ENCODE data around the gene SLC47A2. TPM values are rescaled to one million over a fixed set of nuclear protein-coding genes. Genes with fewer than 3 reads are reported as not detected.

The SLC47A2 gene
- total and polyA plus RNA-seq, 7 experiments from 2014 or later: not detected

DNA sequence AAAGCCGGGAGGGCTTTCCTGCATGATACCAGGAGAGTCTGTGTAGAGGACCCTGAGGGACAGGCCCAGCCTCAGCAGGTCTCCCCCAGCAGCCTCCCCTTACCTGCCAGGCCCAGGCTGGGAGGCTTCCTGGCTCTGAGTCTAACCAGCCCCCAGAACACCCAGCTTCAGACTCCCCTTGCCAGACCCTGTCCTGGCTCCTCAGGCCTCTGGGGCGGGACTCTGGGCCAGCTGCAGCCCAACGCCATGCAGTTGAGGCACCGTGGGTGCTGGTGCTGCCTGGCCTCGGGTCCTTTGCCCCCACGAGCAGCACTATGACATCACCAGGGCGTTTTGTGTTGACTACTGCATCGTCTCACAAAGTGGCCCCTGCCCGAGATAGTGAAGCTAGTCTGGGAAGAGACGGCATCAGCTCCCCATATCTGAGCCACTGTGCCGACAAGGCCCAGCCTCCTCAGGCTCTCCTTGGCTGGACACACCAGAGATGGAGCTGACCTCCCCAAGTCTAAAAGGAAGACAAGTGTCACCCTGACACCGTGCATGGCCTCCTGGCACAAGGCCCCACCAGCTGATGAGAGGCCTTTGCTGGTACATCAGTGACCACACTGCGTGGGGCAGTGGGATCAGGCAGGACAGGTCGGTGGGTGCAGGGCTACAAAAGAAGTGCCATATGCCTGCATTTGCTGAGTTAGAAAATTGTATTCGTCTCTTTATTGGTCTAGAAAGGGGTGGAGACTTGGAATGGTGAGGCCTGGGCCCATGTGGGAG is 21.1 kb upstream of the SLC47A2 start:
- Histone ChIP-seq H3K4me1 (ENCODE audit: control insufficient read depth in 2 of 2, insufficient read depth in 2 of 2, low read length in 2 of 2) (no peaks in the 10 kb centered on the region), H3K9me3 (ENCODE audit: control insufficient read depth in 2 of 3, low read length in 3 of 3) (no peaks in the 10 kb centered on the region), H3K27ac (ENCODE audit: low read depth, low read length) (no peak overlapping the region), H3K36me3 (ENCODE audit: control insufficient read depth in 2 of 3, insufficient read depth in 3 of 3, low read length in 3 of 3) (no peaks in the 10 kb centered on the region), H3K4me3 (ENCODE audit: low read length) (no peak overlapping the region), H3K27me3 (ENCODE audit: control insufficient read depth in 2 of 2, insufficient read depth in 2 of 2, low read length in 2 of 2) (no peaks in the 10 kb centered on the region)
- Mint-ChIP-seq H3K4me1 (no peaks in the 10 kb centered on the region), H3K27ac (no peak overlapping the region), H3K9me3 (no peaks in the 10 kb centered on the region), H3K4me3 (peak overlapping the region in 1 of 10 donors; percentile 14), H3K36me3 (no peaks in the 10 kb centered on the region), H3K27me3 (peaks cover 0 to 7% (median 0%) of the 10 kb centered on the region in 5 donors)
- ChIA-PET CTCF (interaction anchor here (0.6 to 0.7 kb wide), 2 partner anchors 8 to 140 kb away, joined by 4 to 6 read pairs; no protein-coding TSS in a partner anchor), POLR2A (no interaction called here)
- ATAC-seq: no peak
- intact Hi-C loops (cut with micrococcal nuclease): no loop called here
- no peak for DNase-seq

DNA sequence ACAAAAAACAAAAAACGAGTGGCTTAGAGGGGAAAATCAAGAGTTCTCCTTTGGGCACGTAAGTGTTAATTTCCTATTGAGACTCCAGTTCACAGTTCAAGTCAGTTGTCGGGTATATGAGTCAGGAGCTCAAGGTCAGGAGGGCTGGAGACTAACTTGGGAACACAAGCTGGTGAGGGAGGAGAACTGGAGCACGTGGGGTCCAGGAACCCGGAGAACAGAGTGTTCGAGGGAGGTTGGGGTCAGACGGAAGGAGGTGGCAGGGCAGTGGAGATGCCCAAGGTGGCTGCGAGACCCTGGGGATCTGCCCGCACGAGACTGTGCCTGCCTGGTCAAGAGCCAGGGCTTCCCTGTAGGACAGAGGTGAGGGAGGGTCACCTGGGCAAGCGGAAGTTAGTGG is 19.7 kb upstream of the SLC47A2 start:
- no peaks in the 10 kb centered on the region for H3K9me3 Mint-ChIP-seq
- Histone ChIP-seq H3K36me3 (ENCODE audit: control insufficient read depth in 2 of 3, insufficient read depth in 3 of 3, low read length in 3 of 3) (no peaks in the 10 kb centered on the region), H3K9me3 (ENCODE audit: control insufficient read depth in 2 of 3, low read length in 3 of 3) (no peaks in the 10 kb centered on the region), H3K4me3 (ENCODE audit: low read length) (no peak overlapping the region), H3K27ac (ENCODE audit: low read depth, low read length) (no peak overlapping the region), H3K4me1 (ENCODE audit: control insufficient read depth in 2 of 2, insufficient read depth in 2 of 2, low read length in 2 of 2) (no peaks in the 10 kb centered on the region), H3K27me3 (ENCODE audit: control insufficient read depth in 2 of 2, insufficient read depth in 2 of 2, low read length in 2 of 2) (no peaks in the 10 kb centered on the region)
- no peak for ATAC-seq
- H3K27me3 Mint-ChIP-seq: peaks cover 0 to 7% (median 0%) of the 10 kb centered on the region in 5 donors
- intact Hi-C loops (cut with micrococcal nuclease): no loop called here
- H3K4me1 Mint-ChIP-seq: no peaks in the 10 kb centered on the region
- POLR2A ChIA-PET: interaction anchor here (1.4 kb wide), 1 partner anchor 8 kb away, joined by 3 read pairs; no protein-coding TSS in a partner anchor
- no peak for DNase-seq
- CTCF ChIA-PET: interaction anchor here (1.1 kb wide), 1 partner anchor 9 kb away, joined by 3 read pairs; no protein-coding TSS in a partner anchor
- no peaks in the 10 kb centered on the region for H3K36me3 Mint-ChIP-seq
- H3K4me3 Mint-ChIP-seq: no peak overlapping the region
- H3K27ac Mint-ChIP-seq: no peak overlapping the region

DNA sequence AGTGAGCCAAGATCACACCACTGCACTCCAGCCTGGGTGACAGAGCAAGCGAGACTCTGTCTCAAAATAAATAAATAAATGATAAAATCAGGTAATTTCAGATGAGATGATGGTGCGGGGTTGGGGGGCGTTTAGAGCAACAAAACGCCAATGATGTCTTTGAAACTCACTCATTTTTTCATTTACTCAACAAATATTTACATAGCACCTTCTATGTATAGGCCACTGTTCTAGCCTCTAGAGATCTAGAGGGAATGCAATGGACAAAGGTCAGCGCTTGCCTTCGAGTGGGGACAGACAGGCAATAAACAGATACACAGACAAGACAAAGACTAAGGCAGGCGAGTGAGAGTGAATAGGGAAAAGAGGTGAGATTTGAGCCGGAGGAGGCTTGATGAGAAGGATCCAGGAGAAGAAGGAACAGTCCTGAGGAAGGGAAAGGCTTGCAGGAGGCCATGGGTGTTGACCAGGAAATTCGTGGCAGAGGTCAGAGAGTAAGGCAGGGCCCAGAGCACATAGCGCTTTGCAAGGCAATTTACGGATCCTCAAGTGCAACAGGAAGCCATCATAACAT is 17.7 kb upstream of the SLC47A2 start:
- H3K9me3 Mint-ChIP-seq: no peaks in the 10 kb centered on the region
- H3K27me3 Mint-ChIP-seq: peaks cover 0 to 7% (median 0%) of the 10 kb centered on the region in 5 donors
- ATAC-seq: no peak
- H3K36me3 Mint-ChIP-seq: no peaks in the 10 kb centered on the region
- Histone ChIP-seq H3K27ac (ENCODE audit: low read depth, low read length) (no peak overlapping the region), H3K27me3 (ENCODE audit: control insufficient read depth in 2 of 2, insufficient read depth in 2 of 2, low read length in 2 of 2) (no peaks in the 10 kb centered on the region), H3K4me3 (ENCODE audit: low read length) (no peak overlapping the region), H3K4me1 (ENCODE audit: control insufficient read depth in 2 of 2, insufficient read depth in 2 of 2, low read length in 2 of 2) (no peaks in the 10 kb centered on the region), H3K9me3 (ENCODE audit: control insufficient read depth in 2 of 3, low read length in 3 of 3) (no peaks in the 10 kb centered on the region), H3K36me3 (ENCODE audit: control insufficient read depth in 2 of 3, insufficient read depth in 3 of 3, low read length in 3 of 3) (no peaks in the 10 kb centered on the region)
- ChIA-PET POLR2A (interaction anchor here (1.0 kb wide), 1 partner anchor 86 kb away, joined by 3 read pairs; the partner anchor contains the start of gene ALDH3A2), CTCF (no interaction called here)
- DNase-seq: no peak
- intact Hi-C loops (cut with micrococcal nuclease): no loop called here
- no peaks in the 10 kb centered on the region for H3K4me1 Mint-ChIP-seq
- no peak overlapping the region for H3K27ac Mint-ChIP-seq
- H3K4me3 Mint-ChIP-seq: no peak overlapping the region

DNA sequence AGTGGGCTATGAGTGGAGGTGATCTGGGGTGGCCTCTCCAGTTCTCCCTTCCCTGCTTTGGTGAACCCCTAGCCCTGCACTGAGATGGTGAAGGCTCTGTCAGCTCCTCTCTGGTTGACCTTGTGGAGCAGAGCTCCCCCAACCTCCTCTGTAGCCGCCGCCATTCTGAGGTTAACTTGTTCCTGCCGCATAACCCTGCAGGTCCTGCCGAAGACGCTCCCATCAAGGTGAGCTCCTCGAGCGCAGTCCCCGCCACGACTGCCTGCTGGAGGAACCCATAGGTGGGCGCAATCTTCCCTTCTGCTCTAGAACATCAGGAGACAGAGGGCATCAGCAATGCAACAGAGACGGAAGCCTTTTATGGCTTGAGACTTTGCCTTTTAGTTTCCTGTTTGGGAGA is 15.2 kb upstream of the SLC47A2 start:
- H3K27ac Mint-ChIP-seq: peak overlapping the region in 4 of 9 donors; percentile 7 to 20 (median 10)
- Histone ChIP-seq H3K4me3 (ENCODE audit: low read length) (no peak overlapping the region), H3K27ac (ENCODE audit: low read depth, low read length) (no peak overlapping the region), H3K9me3 (ENCODE audit: control insufficient read depth in 2 of 3, low read length in 3 of 3) (no peaks in the 10 kb centered on the region), H3K4me1 (ENCODE audit: control insufficient read depth in 2 of 2, insufficient read depth in 2 of 2, low read length in 2 of 2) (no peaks in the 10 kb centered on the region), H3K36me3 (ENCODE audit: control insufficient read depth in 2 of 3, insufficient read depth in 3 of 3, low read length in 3 of 3) (no peaks in the 10 kb centered on the region), H3K27me3 (ENCODE audit: control insufficient read depth in 2 of 2, insufficient read depth in 2 of 2, low read length in 2 of 2) (no peaks in the 10 kb centered on the region)
- ATAC-seq: no peak
- no peak overlapping the region for H3K4me3 Mint-ChIP-seq
- H3K9me3 Mint-ChIP-seq: no peaks in the 10 kb centered on the region
- intact Hi-C loops (cut with micrococcal nuclease): no loop called here
- H3K4me1 Mint-ChIP-seq: peaks cover 0 to 11% (median 2%) of the 10 kb centered on the region in 7 donors
- CTCF ChIA-PET: interaction anchor here (1.8 kb wide), 1 partner anchor 10 kb away, joined by 4 read pairs; no protein-coding TSS in a partner anchor
- POLR2A ChIA-PET: interaction anchor here (0.7 kb wide), 1 partner anchor 9 kb away, joined by 3 read pairs; no protein-coding TSS in a partner anchor
- H3K27me3 Mint-ChIP-seq: peaks cover 0 to 7% (median 0%) of the 10 kb centered on the region in 5 donors
- no peak for DNase-seq
- H3K36me3 Mint-ChIP-seq: no peaks in the 10 kb centered on the region

DNA sequence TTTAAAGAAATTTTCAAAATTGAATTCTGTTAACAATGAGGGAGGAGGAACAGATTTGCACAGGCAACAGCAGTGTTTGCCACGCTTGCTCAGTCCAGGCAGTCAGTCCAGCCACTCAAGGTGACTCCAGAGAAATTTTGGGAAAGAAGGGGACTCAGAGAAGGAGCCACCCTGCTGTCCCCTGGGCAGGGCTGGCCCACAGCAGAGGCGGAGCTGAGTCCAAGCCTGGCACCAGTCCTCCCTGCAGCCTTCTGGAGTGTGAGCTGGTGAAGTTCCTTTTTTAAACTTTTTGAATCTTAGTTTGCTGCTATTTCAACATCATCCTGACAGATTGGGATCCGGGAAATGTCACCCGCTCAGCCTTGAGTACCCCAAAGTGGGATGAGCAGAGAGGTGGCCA is 14.5 kb upstream of the SLC47A2 start:
- CTCF ChIA-PET: interaction anchor here (1.8 kb wide), 1 partner anchor 10 kb away, joined by 4 read pairs; no protein-coding TSS in a partner anchor
- no peak overlapping the region for H3K27ac ChIP-seq (ENCODE audit: low read depth, low read length)
- peaks cover 0 to 7% (median 0%) of the 10 kb centered on the region in 5 donors for H3K27me3 Mint-ChIP-seq
- no peak for ATAC-seq
- intact Hi-C loops (cut with micrococcal nuclease): no loop called here
- H3K4me1 ChIP-seq (ENCODE audit: control insufficient read depth in 2 of 2, insufficient read depth in 2 of 2, low read length in 2 of 2): peaks cover 0 to under 1% of the 10 kb centered on the region in 2 donors
- no peaks in the 10 kb centered on the region for H3K36me3 Mint-ChIP-seq
- no peak overlapping the region for H3K4me3 ChIP-seq (ENCODE audit: low read length)
- H3K27ac Mint-ChIP-seq: no peak overlapping the region
- H3K4me3 Mint-ChIP-seq: no peak overlapping the region
- no peaks in the 10 kb centered on the region for H3K27me3 ChIP-seq (ENCODE audit: control insufficient read depth in 2 of 2, insufficient read depth in 2 of 2, low read length in 2 of 2)
- no peaks in the 10 kb centered on the region for H3K9me3 Mint-ChIP-seq
- H3K36me3 ChIP-seq (ENCODE audit: control insufficient read depth in 2 of 3, insufficient read depth in 3 of 3, low read length in 3 of 3): no peaks in the 10 kb centered on the region
- H3K9me3 ChIP-seq (ENCODE audit: control insufficient read depth in 2 of 3, low read length in 3 of 3): no peaks in the 10 kb centered on the region
- no peak for DNase-seq
- POLR2A ChIA-PET: no interaction called here
- peaks cover 0 to 18% (median 6%) of the 10 kb centered on the region in 7 donors for H3K4me1 Mint-ChIP-seq

DNA sequence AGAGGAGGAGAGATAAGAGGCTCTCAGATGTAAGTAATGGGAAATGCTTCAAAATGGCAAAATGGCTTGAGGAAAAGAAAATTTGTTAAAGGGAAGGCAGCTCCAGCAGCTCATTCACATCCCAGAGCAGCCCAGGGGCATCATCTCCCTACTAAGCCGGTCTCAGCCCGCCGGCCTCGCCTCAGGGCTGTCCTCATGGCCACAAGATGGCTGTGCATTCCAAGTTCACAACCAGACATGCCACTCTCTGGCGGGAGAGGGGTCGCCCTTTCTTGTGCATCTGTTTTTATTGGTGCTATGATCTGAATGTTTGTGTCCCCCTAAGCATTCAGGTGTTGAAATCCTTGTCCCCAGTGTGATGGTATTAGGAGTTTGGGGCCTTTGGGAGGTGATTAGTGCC is 13.5 kb upstream of the SLC47A2 start:
- ATAC-seq: no peak
- CTCF ChIA-PET: interaction anchor here (1.8 kb wide), 1 partner anchor 11 kb away, joined by 4 read pairs; no protein-coding TSS in a partner anchor
- POLR2A ChIA-PET: no interaction called here
- H3K4me3 Mint-ChIP-seq: no peak overlapping the region
- Histone ChIP-seq H3K27ac (ENCODE audit: low read depth, low read length) (no peak overlapping the region), H3K9me3 (ENCODE audit: control insufficient read depth in 2 of 3, low read length in 3 of 3) (no peaks in the 10 kb centered on the region), H3K36me3 (ENCODE audit: control insufficient read depth in 2 of 3, insufficient read depth in 3 of 3, low read length in 3 of 3) (no peaks in the 10 kb centered on the region), H3K4me3 (ENCODE audit: low read length) (no peak overlapping the region), H3K4me1 (ENCODE audit: control insufficient read depth in 2 of 2, insufficient read depth in 2 of 2, low read length in 2 of 2) (peaks cover 4 to 10% of the 10 kb centered on the region in 2 donors), H3K27me3 (ENCODE audit: control insufficient read depth in 2 of 2, insufficient read depth in 2 of 2, low read length in 2 of 2) (no peaks in the 10 kb centered on the region)
- H3K4me1 Mint-ChIP-seq: peaks cover 6 to 27% (median 15%) of the 10 kb centered on the region in 7 donors
- H3K9me3 Mint-ChIP-seq: no peaks in the 10 kb centered on the region
- no peaks in the 10 kb centered on the region for H3K36me3 Mint-ChIP-seq
- no peak overlapping the region for H3K27ac Mint-ChIP-seq
- H3K27me3 Mint-ChIP-seq: peaks cover 0 to 14% (median 0%) of the 10 kb centered on the region in 5 donors
- DNase-seq: no peak
- intact Hi-C loops (cut with micrococcal nuclease): no loop called here

All from naive thymus-derived CD4-positive, alpha-beta T cell (primary cell).